GM12878 (cell line): ENCODE measurements around the gene KRTAP5-7.

ENCODE experiments used
- CBX3 ChIP-seq: fragments of 200-600 bp; sonication (generic); IDR thresholded peaks from 2 replicates; pipeline ENCODE4 v1.6.1; 2016; ENCODE audit warnings: low read depth, borderline replicate concordance
- ESRRA ChIP-seq: IDR thresholded peaks from 2 replicates; pipeline ENCODE4 v1.6.1; 2012; ENCODE audit warnings: mild to moderate bottlenecking, low read length, improper control_type of control experiment
- JUNB ChIP-seq: IDR thresholded peaks from 2 replicates; pipeline ENCODE4 v1.6.1; 2016; ENCODE audit warnings: antibody characterized with exemption, mild to moderate bottlenecking
- NR2C2 ChIP-seq: IDR thresholded peaks from 2 replicates; pipeline ENCODE4 v1.6.1; 2011; ENCODE audit warnings: borderline replicate concordance, low read depth; ENCODE audit not compliant: control insufficient read depth, insufficient read length
- POLR2AphosphoS5 ChIP-seq: IDR thresholded peaks from 2 replicates; pipeline ENCODE4 v1.6.1; 2011; ENCODE audit warnings: mild to moderate bottlenecking, low read length, inconsistent platforms
- SMAD5 ChIP-seq: IDR thresholded peaks from 2 replicates; pipeline ENCODE4 v1.6.1; 2016; ENCODE audit warnings: antibody characterized with exemption, low read depth
- SMC3 ChIP-seq: IDR thresholded peaks from 2 replicates; pipeline ENCODE4 v1.6.1; 2011; ENCODE audit warnings: low read length, improper control_type of control experiment, borderline replicate concordance
- SP1 ChIP-seq: IDR thresholded peaks from one replicate; pipeline ENCODE4 v1.6.1; 2011; ENCODE audit warnings: low read depth, low read length
- SRF ChIP-seq, 2 experiments: IDR thresholded peaks; 2 replicates each; pipeline ENCODE4 v1.6.1; 2011; ENCODE audit warnings: low read depth in 2 of 2, low read length in 2 of 2, mild to moderate bottlenecking in 1 of 2, moderate library complexity in 1 of 2

- no peak for TF ChIP-seq CBX3
- no peak for TF ChIP-seq SMC3
- TF ChIP-seq SRF (IDR thresholded peaks at IDR 0.05; ENCODE audit: low read depth in 2 of 2, low read length in 2 of 2): no peak
- no peak for TF ChIP-seq ESRRA
- no peak for TF ChIP-seq JUNB
- TF ChIP-seq SMAD5: no peak
- no peak for TF ChIP-seq NR2C2
- no peak for TF ChIP-seq SP1
- TF ChIP-seq POLR2AphosphoS5: no peak
These were observed 29.0 kb downstream of the KRTAP5-7 start for GRCh38 chr11:71556018-71556417.
